OCI-LY7 (cell line): ENCODE measurements around the gene PBX2.

Source experiments
- CTCF ChIP-seq: fragments of 200-600 bp; sonication (generic); conservative IDR thresholded peaks from 2 replicates; pipeline ENCODE4 v1.5.1; 2014; ENCODE audit warnings: mild to moderate bottlenecking, antibody characterized with exemption, low read length, moderate library complexity, mixed read lengths
- EZH2phosphoT487 ChIP-seq: fragments of 200-600 bp; sonication (generic); IDR thresholded peaks from 2 replicates; pipeline ENCODE4 v1.6.1; 2018; ENCODE audit warnings: low read depth, borderline replicate concordance, mild to moderate bottlenecking, mixed run types, antibody characterized with exemption, low read length, moderate library complexity, mixed read lengths

- peak; percentile 33; the same call in 1 of the 2 replicates for TF ChIP-seq CTCF
- no peak for TF ChIP-seq EZH2phosphoT487
Observed at GRCh38 chr6:32168350-32168749, 21.7 kb downstream of the PBX2 start.
